Stimulated activated CD4-positive, alpha-beta T cell treated with anti-CD3 and anti-CD28 coated beads, Interleukin-12 subunit alpha, Interleukin-12 subunit beta, amount 100 ng/mL, for 48 hours (primary cell): ENCODE data around the gene MAP1S.
A peak's percentile ranks its signal among the peaks of the same experiment; 100 is the strongest.
"Not testable (repeated sequence)": the region's sequence is repeated elsewhere in the genome, so short reads cannot be mapped to it uniquely, and the experiment has no call there.

ENCODE experiments used
- DNase-seq, 3 donors: peaks; one replicate each; pipeline ENCODE4 v3.0.0-alpha.2; 2020; ENCODE audit warnings: low read depth in 2 of 3, low spot score in 1 of 3

MAP1S gene

DNA sequence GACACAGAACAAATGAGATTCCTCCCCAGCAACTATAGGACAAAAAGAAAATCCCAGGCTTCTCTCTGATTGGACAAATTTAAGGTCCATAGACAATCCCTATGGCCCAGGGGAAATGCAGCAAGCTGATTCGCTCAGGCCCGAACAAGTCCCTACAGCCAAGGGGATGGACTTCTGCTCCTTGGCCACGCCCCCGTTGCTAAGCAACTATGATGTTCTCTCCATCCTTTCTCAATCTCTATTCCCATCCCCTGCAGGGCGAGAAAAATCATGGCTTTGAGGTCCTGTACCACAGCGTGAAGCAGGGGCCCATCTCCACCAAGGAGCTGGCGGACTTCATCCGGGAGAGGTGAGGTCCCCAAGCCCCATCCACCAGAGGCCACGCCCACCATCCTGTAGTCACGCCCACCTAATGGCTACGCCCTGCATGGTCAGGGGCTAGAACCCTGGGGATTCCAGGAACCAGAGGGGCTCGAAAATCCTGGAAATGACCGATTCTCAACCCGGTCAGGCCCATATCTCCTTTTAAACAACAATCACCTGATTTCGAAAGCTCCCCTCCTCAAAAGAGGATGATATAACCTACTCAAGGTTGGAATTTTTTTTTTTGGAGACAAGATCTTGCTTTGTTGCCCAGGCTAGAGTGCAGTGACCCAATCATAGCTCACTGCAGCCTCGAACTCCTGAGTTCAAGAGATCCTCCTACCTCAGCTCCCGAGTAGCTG is 43.4 kb downstream of the MAP1S start:
- no peak for DNase-seq

DNA sequence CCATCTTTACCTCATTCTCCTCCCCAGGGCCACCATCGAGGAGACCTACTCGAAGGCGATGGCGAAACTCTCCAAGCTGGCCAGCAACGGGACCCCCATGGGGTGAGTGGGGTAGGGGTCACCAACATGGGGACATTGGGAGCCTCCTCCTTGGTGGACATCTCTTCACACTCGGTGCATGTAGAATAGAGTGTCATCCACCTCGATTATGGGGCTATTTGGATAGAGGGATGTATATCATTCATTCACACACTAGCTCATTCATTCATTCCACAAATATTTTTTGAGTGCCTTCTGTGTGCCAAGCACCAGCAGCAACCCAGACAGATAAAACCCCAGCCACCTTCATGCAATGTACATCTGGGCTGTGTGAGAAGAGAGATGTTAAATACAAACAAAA is 45.1 kb downstream of the MAP1S start:
- no peak for DNase-seq

DNA sequence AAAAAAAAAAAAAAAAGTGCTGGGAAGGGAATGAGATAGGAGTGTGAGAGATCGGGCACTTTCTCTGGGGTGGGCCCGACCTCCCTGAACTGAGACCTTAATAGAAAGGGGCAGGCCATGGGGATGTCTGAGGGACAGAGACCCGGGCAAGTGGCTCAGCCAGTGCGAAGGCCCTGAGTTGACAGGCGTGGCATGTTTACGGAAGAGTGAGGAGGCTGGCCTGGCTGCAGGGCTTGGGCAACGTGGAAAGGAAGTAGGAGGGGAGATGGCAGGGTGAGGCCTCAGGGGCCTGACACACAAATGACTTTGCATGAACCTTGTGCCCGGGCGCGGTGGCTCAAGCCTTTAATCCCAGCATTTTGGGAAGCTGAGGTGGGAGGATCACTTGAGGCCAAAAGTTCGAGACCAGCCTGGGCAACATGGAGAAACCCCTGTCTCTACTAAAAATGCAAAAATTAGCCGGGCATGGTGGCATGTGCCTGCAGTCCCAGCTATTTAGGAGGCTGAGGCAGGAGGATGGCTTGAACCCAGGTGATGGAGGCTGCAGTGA is 45.9 kb downstream of the MAP1S start:
- no peak for DNase-seq

DNA sequence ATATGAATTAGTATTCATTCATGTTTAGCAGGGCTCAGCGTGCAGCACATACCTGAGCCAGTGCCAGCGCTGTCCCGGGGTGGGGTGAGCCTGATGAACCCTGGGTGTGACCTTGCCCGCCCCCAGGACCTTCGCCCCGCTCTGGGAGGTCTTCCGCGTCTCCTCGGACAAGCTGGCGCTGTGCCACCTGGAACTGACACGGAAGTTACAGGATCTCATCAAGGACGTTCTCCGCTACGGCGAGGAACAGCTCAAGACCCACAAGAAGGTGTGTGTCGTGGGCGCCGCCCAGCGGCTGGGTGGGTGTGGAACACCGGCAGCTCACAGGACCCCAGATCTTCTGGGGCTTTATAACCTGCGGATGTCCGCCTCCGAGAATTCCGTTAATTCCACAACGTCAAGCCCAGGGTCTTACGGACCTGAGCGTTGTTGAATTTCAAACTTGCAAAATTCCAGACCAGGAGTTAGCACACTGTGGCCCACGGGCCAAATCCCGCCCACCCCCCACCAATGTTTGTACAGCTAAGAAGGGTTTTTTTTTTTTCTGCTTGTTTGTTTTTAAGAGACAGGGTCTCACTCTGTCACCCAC is 47.4 kb downstream of the MAP1S start:
- DNase-seq = no peak

DNA sequence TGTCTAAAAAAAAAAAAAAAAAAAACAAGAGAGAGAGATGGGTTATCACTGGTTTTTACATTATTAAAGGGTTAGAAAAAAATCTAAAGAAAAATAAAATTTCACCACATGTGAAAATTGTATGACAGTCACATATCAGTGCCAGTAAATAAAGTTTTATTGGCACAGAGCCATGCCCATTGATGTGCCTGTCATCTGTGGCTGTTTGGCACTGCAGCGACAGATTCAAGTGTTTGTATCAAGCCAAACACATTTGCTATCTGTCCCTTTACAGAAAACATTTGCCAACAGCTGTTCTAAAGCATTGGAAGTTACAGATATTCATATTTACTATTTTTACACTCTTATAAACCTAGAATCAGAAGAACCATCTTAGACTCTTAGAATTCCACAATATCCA is 48.3 kb downstream of the MAP1S start:
- DNase-seq = no peak

DNA sequence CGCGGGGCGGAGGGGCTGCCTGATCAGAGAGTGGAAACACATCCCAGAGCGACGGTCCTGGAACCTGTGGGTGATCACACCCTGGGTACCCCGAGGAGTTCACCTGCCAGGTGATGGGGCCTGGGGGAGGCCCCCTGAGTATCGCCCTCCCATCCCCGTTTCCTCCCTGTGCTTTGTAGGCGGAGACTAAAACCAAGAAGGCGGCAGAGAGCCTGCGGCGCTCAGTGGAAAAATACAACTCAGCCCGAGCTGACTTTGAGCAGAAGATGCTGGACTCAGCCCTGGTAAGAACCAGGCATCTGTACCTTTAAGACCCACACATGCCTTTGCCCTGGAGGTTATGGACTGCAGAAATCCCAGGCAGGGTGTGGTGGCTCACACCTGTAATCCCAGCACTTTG is 51.3 kb downstream of the MAP1S start:
- DNase-seq = no peak

DNA sequence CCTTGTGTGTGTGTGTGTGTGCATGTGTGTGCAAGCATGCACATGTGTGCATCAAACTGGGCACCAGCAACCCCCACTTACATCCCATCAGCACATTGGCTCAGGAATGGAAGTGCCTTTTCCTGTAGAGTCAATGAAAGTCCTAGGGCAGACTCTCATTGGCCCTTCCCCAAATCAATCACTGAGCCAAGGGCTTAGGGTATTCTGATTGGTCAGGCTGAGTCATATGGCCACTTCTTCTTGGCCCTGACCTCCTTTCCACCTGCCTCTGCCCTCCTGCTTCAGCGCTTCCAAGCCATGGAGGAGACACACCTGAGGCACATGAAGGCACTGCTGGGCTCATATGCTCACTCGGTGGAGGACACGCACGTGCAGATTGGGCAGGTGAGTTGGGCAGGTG is 52.9 kb downstream of the MAP1S start:
- DNase-seq = no peak

DNA sequence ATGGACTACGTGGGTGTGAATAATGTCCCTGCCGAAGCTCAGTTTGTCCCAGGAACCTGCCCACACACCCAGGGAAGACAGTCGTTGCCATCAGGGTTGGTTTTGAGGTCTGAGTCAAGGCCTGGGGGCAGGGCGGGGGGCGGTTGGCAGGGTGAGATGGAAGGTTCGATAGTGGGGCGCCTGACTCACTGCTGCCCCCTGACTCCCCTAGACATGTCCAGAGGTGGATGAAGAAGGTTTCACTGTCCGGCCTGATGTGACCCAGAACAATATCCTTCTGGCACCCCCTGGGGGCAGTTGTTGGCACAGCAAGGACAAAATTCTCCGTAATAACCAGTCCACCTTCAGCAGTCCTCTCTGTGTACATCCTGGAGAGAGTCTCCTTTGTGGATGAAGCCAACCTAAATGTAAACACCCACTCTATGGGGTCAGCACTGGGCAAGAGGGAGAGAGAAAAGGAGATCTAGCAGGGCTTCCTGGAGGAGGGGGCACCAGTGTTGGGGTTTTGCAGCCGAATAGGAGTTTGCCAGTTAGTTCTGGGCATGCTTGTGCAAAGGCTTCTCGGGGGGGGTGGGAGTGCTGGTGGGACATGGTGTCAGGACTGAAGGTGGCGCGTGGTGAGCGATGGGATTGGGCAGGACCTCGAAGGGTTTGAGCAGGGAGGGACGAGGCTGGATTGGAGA is 56.1 kb downstream of the MAP1S start:
- DNase-seq = peak in 1 of 3 donors; percentile 50

DNA sequence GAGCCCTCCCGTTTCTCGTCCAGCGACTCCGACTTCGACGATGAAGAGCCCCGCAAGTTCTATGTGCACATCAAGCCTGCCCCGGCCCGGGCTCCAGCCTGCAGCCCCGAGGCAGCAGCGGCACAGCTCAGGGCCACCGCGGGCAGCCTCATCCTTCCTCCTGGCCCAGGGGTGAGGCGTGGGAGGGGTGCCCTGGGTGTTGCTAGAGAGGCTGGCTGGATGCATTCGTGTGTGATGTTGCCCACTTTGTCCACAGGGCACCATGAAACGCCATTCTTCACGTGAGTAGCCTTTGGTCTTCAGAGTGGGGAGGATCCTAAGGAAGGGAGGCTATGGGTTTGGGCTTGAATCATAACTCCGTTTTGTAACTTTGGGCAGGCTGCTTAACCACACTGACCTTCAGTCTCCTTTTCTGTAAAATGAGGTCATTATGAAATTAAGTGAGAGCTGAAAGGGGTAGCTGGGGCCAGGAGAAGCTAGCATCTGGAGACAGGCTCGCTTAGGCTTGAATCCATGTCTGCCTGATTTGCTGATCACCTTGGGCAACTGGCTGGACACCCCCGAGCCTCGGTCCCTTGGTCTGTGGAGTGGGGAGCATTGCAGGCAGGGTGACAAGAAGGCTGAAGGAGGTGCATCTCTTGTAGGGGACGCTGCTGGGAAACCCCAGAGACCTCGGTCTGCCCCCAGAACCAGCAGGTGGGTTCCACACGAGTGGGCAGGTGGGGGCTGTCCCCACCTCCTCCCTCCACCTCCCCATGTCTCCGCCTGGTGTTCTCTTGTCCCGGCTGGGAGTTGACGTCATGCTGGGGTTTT is 56.9 kb downstream of the MAP1S start:
- DNase-seq = no peak

DNA sequence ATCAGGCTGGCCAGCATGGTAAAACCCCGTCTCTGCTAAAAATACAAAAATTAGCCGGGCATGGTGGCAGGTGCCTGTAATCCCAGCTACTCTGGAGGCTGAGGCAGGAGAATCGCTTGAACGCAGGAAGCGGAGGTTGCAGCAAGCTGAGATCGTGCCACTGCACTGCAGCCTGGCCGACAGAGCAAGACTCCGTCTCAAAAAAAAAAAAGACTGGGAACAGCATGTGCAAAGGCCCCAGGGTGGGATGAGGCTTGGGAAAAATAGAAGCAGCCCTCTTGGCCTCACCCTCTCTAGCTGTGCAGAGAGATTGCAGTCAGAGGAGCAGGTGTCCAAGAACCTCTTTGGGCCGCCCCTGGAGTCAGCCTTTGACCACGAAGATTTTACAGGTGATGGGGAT is 58.6 kb downstream of the MAP1S start:
- not testable (repeated sequence) for DNase-seq

DNA sequence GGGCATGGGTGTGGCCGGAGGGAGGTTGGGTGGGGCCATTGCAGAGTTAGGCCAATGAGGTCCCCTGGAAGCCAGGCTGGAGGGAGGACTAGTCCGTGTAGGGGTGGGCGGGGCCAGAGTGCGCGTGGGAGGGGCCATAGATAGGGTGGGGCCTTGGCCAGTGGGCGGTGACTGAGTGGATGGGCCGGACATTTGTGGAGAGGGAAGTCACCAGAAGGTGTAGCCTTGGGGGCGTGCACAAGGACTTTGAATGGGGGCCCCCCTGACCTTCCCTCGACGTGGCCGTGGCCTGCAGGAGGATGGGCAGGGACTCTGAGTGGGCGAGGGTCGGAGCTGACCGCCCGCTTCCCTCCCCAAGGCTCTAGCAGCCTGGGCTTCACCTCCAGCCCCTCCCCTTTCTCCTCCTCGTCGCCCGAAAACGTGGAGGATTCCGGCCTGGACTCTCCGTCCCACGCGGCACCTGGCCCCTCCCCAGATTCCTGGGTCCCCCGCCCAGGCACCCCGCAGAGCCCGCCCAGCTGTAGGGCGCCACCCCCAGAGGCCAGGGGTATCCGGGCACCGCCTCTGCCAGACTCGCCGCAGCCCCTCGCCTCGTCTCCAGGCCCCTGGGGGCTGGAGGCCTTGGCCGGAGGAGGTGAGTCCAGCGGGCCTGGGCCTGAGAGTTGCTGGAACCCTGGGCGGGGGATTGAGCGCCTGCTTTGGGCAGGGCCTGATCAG is 59.1 kb downstream of the MAP1S start:
- peak; percentile 38 to 58 (median 54) for DNase-seq

DNA sequence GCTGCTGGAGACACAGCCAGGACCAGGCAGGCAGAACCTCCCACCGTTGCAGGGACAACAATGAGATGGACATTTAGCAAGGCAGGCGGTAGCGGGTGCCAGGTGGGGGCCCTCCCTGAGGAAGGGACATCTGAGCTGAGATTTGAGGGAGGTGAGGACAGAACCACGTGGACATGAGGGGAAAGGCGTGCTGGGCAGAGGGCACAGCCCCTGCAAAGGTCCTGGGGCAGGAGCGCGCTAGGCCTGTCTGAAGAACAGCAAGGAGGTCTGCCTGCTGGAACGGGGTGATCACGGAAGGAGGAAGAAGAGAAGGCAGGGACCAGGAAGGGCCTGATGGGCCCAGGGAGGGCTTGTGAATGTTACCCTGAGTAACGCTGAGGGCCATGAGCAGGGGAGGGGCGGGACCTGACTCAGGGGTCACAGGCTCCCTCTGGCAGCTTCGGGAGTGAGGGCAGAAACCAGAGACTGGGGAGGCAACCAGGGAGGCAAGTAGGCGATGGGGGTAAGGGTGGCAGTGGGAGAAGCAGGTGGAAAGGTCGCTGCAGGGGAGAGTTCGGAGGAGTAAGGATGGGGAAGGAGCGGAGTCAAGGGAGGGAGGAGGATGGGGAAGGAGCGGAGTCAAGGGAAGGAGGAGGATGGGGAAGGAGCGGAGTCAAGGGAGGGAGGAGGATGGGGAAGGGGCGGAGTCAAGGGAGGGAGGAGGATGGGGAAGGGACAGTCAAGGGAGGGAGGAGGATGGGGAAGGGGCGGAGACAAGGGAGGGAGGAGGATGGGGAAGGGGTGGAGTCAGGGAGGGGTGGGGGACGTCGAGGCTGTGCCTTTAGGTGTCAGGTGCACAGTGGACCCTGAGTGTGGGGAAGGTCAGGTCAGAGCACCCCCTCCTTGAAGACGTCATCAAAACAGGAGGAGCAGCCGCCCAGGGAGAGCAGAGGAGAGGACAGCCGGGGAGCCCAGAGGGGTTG is 60.0 kb downstream of the MAP1S start:
- DNase-seq = no peak

DNA sequence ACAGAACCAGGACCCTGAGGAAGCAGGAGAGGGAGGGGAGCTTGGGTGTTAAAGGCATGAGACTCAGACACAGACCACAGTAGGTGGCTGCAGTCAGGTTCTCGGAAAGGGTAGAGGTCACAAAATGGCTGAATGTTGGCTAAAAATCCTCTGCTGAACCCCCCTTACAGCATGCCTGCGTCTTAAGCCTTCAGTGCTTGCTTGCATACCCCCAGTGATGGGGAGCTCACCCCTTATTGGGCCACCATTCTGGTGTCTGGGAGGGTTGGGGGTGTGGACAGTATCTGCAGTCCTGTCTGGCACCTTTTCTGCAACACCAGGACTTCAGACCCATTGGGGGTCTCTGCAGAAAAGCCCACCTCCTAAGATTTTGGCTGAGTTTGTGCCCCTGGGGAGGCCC is 61.5 kb downstream of the MAP1S start:
- DNase-seq = no peak

DNA sequence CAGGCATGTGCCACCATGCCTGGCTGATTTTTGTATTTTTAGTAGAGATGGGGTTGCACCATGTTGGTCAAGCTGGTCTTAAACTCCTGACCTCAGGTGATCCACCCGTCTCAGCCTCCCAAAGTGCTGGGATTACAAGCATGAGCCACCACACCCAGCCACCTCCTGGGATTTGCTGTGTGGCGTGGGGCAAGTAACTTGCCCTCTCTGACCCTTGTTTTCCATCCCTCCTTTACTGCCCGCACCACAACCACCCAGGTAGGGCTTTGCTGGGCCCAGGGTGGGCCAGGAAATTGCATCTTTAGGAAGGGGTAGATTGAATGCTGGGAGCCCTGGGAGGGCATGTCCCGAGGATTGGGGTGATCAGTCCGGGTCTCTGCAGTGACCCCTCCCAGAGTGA is 64.4 kb downstream of the MAP1S start:
- not testable (repeated sequence) for DNase-seq
